PFSK-1 (cell line): ENCODE measurements around the gene UBE4B.

Experiments
- POLR2AphosphoS5 ChIP-seq: IDR thresholded peaks from 2 replicates; pipeline ENCODE4 v1.6.1; 2012; ENCODE audit warnings: low read depth, mild to moderate bottlenecking, control low read depth, low read length, moderate library complexity
- SIN3A ChIP-seq: IDR thresholded peaks from 2 replicates; pipeline ENCODE4 v1.6.1; 2012; ENCODE audit warnings: mild to moderate bottlenecking, low read length, moderate library complexity, borderline replicate concordance; ENCODE audit not compliant: insufficient read depth
- TAF1 ChIP-seq: IDR thresholded peaks from 2 replicates; pipeline ENCODE4 v1.6.1; 2012; ENCODE audit warnings: low read length, control low read depth, borderline replicate concordance; ENCODE audit not compliant: insufficient read depth

GRCh38 chr1:9996624-9997582, 35.9 kb upstream of the UBE4B start, which contains the start of gene RBP7:
- TF ChIP-seq POLR2AphosphoS5 (no peak), TAF1 (no peak), SIN3A (no peak)
